Adrenal gland (tissue), 5 donors: ENCODE measurements around the gene FAM181A.

Experiments used
- POLR2A ChIP-seq, 2 donors: fragments of 450-650 bp; IDR thresholded peaks; one replicate each; pipeline ENCODE4 v1.6.1; 2017; ENCODE audit warnings: antibody characterized with exemption in 2 of 2, mild to moderate bottlenecking in 2 of 2, moderate library complexity in 1 of 2
- TF ChIP-seq, protein P1 (sequence below), 6 experiments: fragments of 450-650 bp in 4 of 6; fragments of 200-600 bp in 2 of 6; sonication (generic) in 1 of 6; IDR thresholded peaks; 1 replicate in 5 of 6; 2 replicates in 1 of 6; pipeline versions ENCODE4 v1.5.1 to v1.8.0; 2016 to 2021; ENCODE audit warnings: antibody characterized with exemption in 6 of 6, mild to moderate bottlenecking in 2 of 6, moderate library complexity in 1 of 6
- donor health status: DM: no; HTN: no; CAD: no.

GRCh38 chr14:93954516-93954830 is 27.3 kb downstream of the FAM181A start:
- TF ChIP-seq, protein P1, sequence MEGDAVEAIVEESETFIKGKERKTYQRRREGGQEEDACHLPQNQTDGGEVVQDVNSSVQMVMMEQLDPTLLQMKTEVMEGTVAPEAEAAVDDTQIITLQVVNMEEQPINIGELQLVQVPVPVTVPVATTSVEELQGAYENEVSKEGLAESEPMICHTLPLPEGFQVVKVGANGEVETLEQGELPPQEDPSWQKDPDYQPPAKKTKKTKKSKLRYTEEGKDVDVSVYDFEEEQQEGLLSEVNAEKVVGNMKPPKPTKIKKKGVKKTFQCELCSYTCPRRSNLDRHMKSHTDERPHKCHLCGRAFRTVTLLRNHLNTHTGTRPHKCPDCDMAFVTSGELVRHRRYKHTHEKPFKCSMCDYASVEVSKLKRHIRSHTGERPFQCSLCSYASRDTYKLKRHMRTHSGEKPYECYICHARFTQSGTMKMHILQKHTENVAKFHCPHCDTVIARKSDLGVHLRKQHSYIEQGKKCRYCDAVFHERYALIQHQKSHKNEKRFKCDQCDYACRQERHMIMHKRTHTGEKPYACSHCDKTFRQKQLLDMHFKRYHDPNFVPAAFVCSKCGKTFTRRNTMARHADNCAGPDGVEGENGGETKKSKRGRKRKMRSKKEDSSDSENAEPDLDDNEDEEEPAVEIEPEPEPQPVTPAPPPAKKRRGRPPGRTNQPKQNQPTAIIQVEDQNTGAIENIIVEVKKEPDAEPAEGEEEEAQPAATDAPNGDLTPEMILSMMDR (IDR thresholded peaks at IDR 0.05), result no peak
- TF ChIP-seq POLR2A (IDR thresholded peaks at IDR 0.05), result no peak
